GM19351 (cell line): ENCODE measurements around the gene BCR.

Source experiments
- ATAC-seq: cut with Tn5 transposase; IDR thresholded peaks from one replicate; pipeline ENCODE4 v1.9.1; 2021; ENCODE audit warnings: mild to moderate bottlenecking, moderate library complexity; ENCODE audit not compliant: unreplicated experiment

The BCR gene

GRCh38 chr22:23242473-23243001, 62.2 kb downstream of the BCR start:
- ATAC-seq = no peak

GRCh38 chr22:23243006-23243573, 62.8 kb downstream of the BCR start:
- peak; percentile 47 for ATAC-seq

GRCh38 chr22:23243859-23244689, 63.8 kb downstream of the BCR start:
- no peak for ATAC-seq

- no peak for ATAC-seq
Measured at GRCh38 chr22:23244690-23245044, 64.4 kb downstream of the BCR start.

- ATAC-seq = no peak
Measured at GRCh38 chr22:23245045-23245798, 64.9 kb downstream of the BCR start.

- ATAC-seq = no peak
Measured at GRCh38 chr22:23245799-23246136, 65.5 kb downstream of the BCR start.

- no peak for ATAC-seq
Measured at GRCh38 chr22:23246982-23247766, 66.9 kb downstream of the BCR start.

- no peak for ATAC-seq
Measured at GRCh38 chr22:23248583-23248982, 68.3 kb downstream of the BCR start.

- ATAC-seq = no peak
Measured at GRCh38 chr22:23250056-23250784, 69.9 kb downstream of the BCR start.

- ATAC-seq = no peak
Measured at GRCh38 chr22:23250785-23251363, 70.6 kb downstream of the BCR start.

GRCh38 chr22:23251445-23252093, 71.3 kb downstream of the BCR start:
- ATAC-seq = no peak

GRCh38 chr22:23253475-23254055, 73.3 kb downstream of the BCR start:
- ATAC-seq = no peak

- ATAC-seq = no peak
Measured at GRCh38 chr22:23255506-23256170, 75.3 kb downstream of the BCR start.

- no peak for ATAC-seq
Measured at GRCh38 chr22:23256171-23256932, 76.0 kb downstream of the BCR start.

- ATAC-seq = no peak
Measured at GRCh38 chr22:23256986-23257888, 76.9 kb downstream of the BCR start.

- no peak for ATAC-seq
Measured at GRCh38 chr22:23257889-23258825, 77.8 kb downstream of the BCR start.
